Measurements from ENCODE around the gene GOLGA6L9.
"Not testable (repeated sequence)": the region's sequence is repeated elsewhere in the genome, so short reads cannot be mapped to it uniquely, and the experiment has no call there.

GOLGA6L9 gene

DNA sequence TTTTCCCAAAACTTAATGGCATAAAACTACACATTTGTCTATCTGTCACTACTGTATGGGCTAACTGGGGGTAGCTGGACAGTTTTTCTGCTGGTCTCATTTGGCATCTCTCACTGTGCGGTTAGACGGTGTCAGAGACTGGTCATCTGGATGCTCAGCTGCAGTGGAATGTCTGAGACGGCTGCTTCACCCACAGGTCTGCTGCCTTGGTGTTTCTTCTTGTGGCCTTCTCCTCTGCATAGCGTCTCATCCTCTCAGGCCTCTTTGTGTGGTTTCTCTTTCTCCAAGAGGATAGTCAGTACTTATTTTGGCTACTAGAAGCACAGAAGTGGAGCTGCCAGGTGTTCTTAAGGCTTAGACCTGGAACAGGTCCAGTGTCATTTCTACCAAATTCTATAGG is 35.9 kb upstream of the GOLGA6L9 start:
- Histone ChIP-seq H3K27me3 (ENCODE audit: insufficient read depth, low read length) (no peaks in the 10 kb centered on the region), H3K4me1 (ENCODE audit: insufficient read depth, low read length, severe bottlenecking) (peaks cover 4% of the 10 kb centered on the region), H4K20me1 (ENCODE audit: insufficient read depth, low read length) (no peaks in the 10 kb centered on the region), H3K4me2 (ENCODE audit: low read length) (no peak overlapping the region), H3K9me2 (ENCODE audit: low read depth, low read length) (no peaks in the 10 kb centered on the region), H3K79me2 (ENCODE audit: insufficient read depth, low read length) (no peaks in the 10 kb centered on the region), H3K36me3 (ENCODE audit: insufficient read depth, low read length) (no peaks in the 10 kb centered on the region), H2AFZ (ENCODE audit: low read length) (no peak overlapping the region), H3K9ac (ENCODE audit: low read length) (no peak overlapping the region), H3K9me3 (ENCODE audit: low read length) (no peaks in the 10 kb centered on the region), H3K4me3 (ENCODE audit: low read depth, low read length, poor library complexity, severe bottlenecking) (no peak overlapping the region), H3K27ac (ENCODE audit: low read depth, low read length, poor library complexity, severe bottlenecking) (no peak overlapping the region), H3F3A (ENCODE audit: insufficient read depth, low read length) (no peaks in the 10 kb centered on the region)
- TF ChIP-seq, protein P1, sequence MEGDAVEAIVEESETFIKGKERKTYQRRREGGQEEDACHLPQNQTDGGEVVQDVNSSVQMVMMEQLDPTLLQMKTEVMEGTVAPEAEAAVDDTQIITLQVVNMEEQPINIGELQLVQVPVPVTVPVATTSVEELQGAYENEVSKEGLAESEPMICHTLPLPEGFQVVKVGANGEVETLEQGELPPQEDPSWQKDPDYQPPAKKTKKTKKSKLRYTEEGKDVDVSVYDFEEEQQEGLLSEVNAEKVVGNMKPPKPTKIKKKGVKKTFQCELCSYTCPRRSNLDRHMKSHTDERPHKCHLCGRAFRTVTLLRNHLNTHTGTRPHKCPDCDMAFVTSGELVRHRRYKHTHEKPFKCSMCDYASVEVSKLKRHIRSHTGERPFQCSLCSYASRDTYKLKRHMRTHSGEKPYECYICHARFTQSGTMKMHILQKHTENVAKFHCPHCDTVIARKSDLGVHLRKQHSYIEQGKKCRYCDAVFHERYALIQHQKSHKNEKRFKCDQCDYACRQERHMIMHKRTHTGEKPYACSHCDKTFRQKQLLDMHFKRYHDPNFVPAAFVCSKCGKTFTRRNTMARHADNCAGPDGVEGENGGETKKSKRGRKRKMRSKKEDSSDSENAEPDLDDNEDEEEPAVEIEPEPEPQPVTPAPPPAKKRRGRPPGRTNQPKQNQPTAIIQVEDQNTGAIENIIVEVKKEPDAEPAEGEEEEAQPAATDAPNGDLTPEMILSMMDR (IDR thresholded peaks at IDR 0.05; ENCODE audit: low read length), result no peak
- TF ChIP-seq EZH2 (IDR thresholded peaks at IDR 0.05; ENCODE audit: borderline replicate concordance, low read length), result no peak

DNA sequence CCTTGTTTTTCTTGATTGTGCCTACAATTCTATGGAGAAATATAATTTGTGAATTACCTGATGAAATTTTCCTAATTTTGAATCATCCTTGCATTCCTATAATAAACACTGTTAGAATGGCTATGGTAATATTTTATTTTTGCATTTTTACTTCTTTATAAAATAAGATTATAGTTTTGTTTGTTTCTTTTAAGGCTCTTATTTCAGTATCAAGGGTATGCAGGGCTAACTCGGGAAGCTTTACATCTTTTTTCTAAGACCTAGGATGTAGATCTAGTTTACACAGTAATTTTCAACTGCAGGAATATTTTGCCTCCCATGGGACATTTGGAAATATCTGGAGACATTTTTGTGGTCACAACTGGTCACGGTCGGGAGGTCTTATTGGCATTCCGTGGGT is 33.8 kb upstream of the GOLGA6L9 start:
- not testable (repeated sequence) for H3K4me3 ChIP-seq (ENCODE audit: low read depth, low read length, poor library complexity, severe bottlenecking); H2AFZ ChIP-seq (ENCODE audit: low read length); H3K4me2 ChIP-seq (ENCODE audit: low read length); H3K9me3 ChIP-seq (ENCODE audit: low read length); H4K20me1 ChIP-seq (ENCODE audit: insufficient read depth, low read length); H3F3A ChIP-seq (ENCODE audit: insufficient read depth, low read length); H3K9ac ChIP-seq (ENCODE audit: low read length); H3K36me3 ChIP-seq (ENCODE audit: insufficient read depth, low read length); H3K27me3 ChIP-seq (ENCODE audit: insufficient read depth, low read length); H3K27ac ChIP-seq (ENCODE audit: low read depth, low read length, poor library complexity, severe bottlenecking); H3K9me2 ChIP-seq (ENCODE audit: low read depth, low read length); H3K79me2 ChIP-seq (ENCODE audit: insufficient read depth, low read length)
- peaks cover 25% of the 10 kb centered on the region for H3K4me1 ChIP-seq (ENCODE audit: insufficient read depth, low read length, severe bottlenecking)

DNA sequence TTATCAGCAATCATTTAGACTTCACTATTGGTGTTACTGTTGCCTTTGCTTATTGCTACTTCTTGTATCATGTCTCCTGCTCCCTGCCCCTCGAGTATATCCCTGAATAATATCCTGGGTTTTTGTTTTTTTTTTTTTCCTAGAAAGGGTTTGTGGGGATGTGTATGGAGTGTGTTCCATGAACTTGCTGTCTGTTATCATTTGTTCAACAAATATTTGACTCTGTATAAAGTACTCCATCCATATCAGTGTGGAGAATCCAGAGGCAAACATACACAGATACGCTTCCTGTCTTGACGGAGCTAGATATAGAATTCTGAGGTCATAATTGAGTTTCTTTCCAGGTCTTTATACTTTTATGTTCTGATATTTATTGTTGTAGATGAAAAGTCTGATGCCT is 31.8 kb upstream of the GOLGA6L9 start:
- Histone ChIP-seq H3K9me2 (ENCODE audit: low read depth, low read length) (no peaks in the 10 kb centered on the region), H3K79me2 (ENCODE audit: insufficient read depth, low read length) (no peaks in the 10 kb centered on the region), H3K9ac (ENCODE audit: low read length) (no peak overlapping the region), H3K4me3 (ENCODE audit: low read depth, low read length, poor library complexity, severe bottlenecking) (no peak overlapping the region), H3F3A (ENCODE audit: insufficient read depth, low read length) (no peaks in the 10 kb centered on the region), H3K4me2 (ENCODE audit: low read length) (no peak overlapping the region), H3K36me3 (ENCODE audit: insufficient read depth, low read length) (no peaks in the 10 kb centered on the region), H3K9me3 (ENCODE audit: low read length) (no peaks in the 10 kb centered on the region), H3K27ac (ENCODE audit: low read depth, low read length, poor library complexity, severe bottlenecking) (no peak overlapping the region), H3K4me1 (ENCODE audit: insufficient read depth, low read length, severe bottlenecking) (peaks cover 35% of the 10 kb centered on the region), H4K20me1 (ENCODE audit: insufficient read depth, low read length) (no peaks in the 10 kb centered on the region), H2AFZ (ENCODE audit: low read length) (no peak overlapping the region), H3K27me3 (ENCODE audit: insufficient read depth, low read length) (no peaks in the 10 kb centered on the region)
- TF ChIP-seq, protein P1 (IDR thresholded peaks at IDR 0.05; ENCODE audit: low read length), result no peak

DNA sequence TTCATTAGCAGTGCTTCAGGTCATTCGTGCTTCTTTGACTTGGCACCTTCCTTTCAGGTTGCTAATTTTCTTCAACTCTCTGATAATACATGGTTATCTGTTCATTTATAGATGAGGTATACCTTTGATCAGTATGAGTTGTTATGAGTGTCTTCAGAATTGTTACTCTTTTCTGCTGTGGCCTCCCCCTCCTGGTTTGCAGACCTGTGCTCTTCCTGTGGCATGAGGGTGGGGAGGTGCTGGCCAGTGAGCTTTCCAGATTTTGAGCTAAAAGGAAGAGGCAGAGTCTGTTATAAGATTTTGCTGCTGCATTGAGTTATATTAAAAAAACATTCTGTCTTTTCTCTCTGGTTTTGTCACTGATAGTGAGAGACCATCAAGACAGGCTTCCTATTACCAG is 30.8 kb upstream of the GOLGA6L9 start:
- no peaks in the 10 kb centered on the region for H4K20me1 ChIP-seq (ENCODE audit: insufficient read depth, low read length)
- no peaks in the 10 kb centered on the region for H3F3A ChIP-seq (ENCODE audit: insufficient read depth, low read length)
- H3K27ac ChIP-seq (ENCODE audit: low read depth, low read length, poor library complexity, severe bottlenecking), result peak overlapping the region; percentile 94
- no peaks in the 10 kb centered on the region for H3K36me3 ChIP-seq (ENCODE audit: insufficient read depth, low read length)
- H3K79me2 ChIP-seq (ENCODE audit: insufficient read depth, low read length), result no peaks in the 10 kb centered on the region
- peak overlapping the region; percentile 34; the same call in 1 of the 2 replicates for H3K9ac ChIP-seq (ENCODE audit: low read length)
- H3K9me3 ChIP-seq (ENCODE audit: low read length), result no peaks in the 10 kb centered on the region
- TF ChIP-seq, protein P1 (IDR thresholded peaks at IDR 0.05; ENCODE audit: low read length), result no peak
- TF ChIP-seq EZH2 (IDR thresholded peaks at IDR 0.05; ENCODE audit: borderline replicate concordance, low read length), result no peak
- peak overlapping the region; percentile 44; the same call in 1 of the 2 replicates for H3K4me2 ChIP-seq (ENCODE audit: low read length)
- peaks cover 39% of the 10 kb centered on the region for H3K4me1 ChIP-seq (ENCODE audit: insufficient read depth, low read length, severe bottlenecking)
- H3K27me3 ChIP-seq (ENCODE audit: insufficient read depth, low read length), result no peaks in the 10 kb centered on the region
- H3K4me3 ChIP-seq (ENCODE audit: low read depth, low read length, poor library complexity, severe bottlenecking), result peak overlapping the region; percentile 36
- H3K9me2 ChIP-seq (ENCODE audit: low read depth, low read length), result no peaks in the 10 kb centered on the region
- H2AFZ ChIP-seq (ENCODE audit: low read length), result no peak overlapping the region

DNA sequence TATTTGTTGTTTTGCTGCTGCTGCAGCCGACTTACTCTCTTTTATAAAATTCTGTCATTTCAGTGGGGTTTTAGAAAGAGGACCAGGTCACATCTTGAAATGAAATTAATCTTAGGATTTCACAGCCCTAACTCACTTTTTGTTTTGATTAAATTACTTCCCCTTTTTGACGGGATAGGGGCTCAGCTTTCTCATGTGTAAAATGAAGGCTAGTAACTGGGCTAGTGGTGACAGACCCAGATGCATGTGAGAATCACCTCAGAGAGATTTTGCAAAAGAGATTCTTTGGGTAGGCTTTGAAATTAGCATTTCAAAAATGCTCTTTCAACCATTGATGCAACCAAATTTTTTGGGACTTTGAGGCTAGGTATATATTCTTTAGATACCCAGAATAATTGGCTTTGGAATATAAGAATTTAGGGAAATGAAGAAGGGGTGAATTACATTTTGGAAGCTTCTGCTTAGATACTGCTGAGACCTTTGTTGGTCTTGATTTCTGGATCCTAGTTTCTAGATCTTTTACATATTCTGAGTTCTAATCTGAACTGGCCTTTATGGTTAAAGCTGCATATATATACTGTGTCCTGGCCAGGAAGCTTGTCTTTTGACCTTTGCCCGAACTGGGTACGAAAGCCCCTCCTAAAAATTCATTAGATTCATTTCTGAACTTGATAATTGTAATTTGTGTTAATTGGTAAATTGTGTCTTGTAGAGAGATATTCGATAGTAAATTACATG is 30.1 kb upstream of the GOLGA6L9 start:
- not testable (repeated sequence) for H2AFZ ChIP-seq (ENCODE audit: low read length); H3K9me3 ChIP-seq (ENCODE audit: low read length); H3K27me3 ChIP-seq (ENCODE audit: insufficient read depth, low read length); H3K9me2 ChIP-seq (ENCODE audit: low read depth, low read length); H3K79me2 ChIP-seq (ENCODE audit: insufficient read depth, low read length); H3K36me3 ChIP-seq (ENCODE audit: insufficient read depth, low read length); H3F3A ChIP-seq (ENCODE audit: insufficient read depth, low read length); H4K20me1 ChIP-seq (ENCODE audit: insufficient read depth, low read length)
- peaks cover 40% of the 10 kb centered on the region for H3K4me1 ChIP-seq (ENCODE audit: insufficient read depth, low read length, severe bottlenecking)
- peak overlapping the region; percentile 36 for H3K4me3 ChIP-seq (ENCODE audit: low read depth, low read length, poor library complexity, severe bottlenecking)
- peak overlapping the region; percentile 94 for H3K27ac ChIP-seq (ENCODE audit: low read depth, low read length, poor library complexity, severe bottlenecking)
- H3K9ac ChIP-seq (ENCODE audit: low read length), result peak overlapping the region; percentile 38; the same call in 1 of the 2 replicates
- H3K4me2 ChIP-seq (ENCODE audit: low read length), result peak overlapping the region; percentile 44

Data from OCI-LY1 (cell line).